NCI-H1694 treated with DMSO at 0.1 percent for 48 hours (cell line): ENCODE results near the gene SERP2.

Source experiments
- DNase-seq: peaks from one replicate; lab custom pipeline; 2025; lab: John Stamatoyannopoulos, UW

Gene SERP2

GRCh38 chr13:44435142-44435918 lies 61.7 kb downstream of the SERP2 start:
- peak; percentile 94 for DNase-seq

- no peak for DNase-seq
Observed at GRCh38 chr13:44435919-44436510, 62.4 kb downstream of the SERP2 start.

GRCh38 chr13:44436589-44437337 lies 63.1 kb downstream of the SERP2 start:
- DNase-seq: peak; percentile 85

GRCh38 chr13:44437356-44438233 lies 64.0 kb downstream of the SERP2 start:
- DNase-seq: peak; percentile 69

GRCh38 chr13:44438234-44438579 lies 64.6 kb downstream of the SERP2 start:
- no peak for DNase-seq

GRCh38 chr13:44439452-44440024 lies 65.9 kb downstream of the SERP2 start:
- no peak for DNase-seq

- no peak for DNase-seq
Observed at GRCh38 chr13:44440046-44440608, 66.5 kb downstream of the SERP2 start.
